Measurements from ENCODE around the gene SMIM22.

- TF ChIP-seq POLR2A (IDR thresholded peaks at IDR 0.05): no peak
- TF ChIP-seq CTCF (IDR thresholded peaks at IDR 0.05): no peak
Measured at GRCh38 chr16:4755687-4756086, 39.5 kb upstream of the SMIM22 start.

All from upper lobe of left lung (tissue), 4 donors.